ENCODE data around the gene SRSF7.
"Not testable (repeated sequence)": the region's sequence is repeated elsewhere in the genome, so short reads cannot be mapped to it uniquely, and the experiment has no call there.

Gene SRSF7

GRCh38 chr2:38731684-38732221 lies 19.4 kb downstream of the SRSF7 start:
- DNase-seq (ENCODE audit: low read depth), result no peak

- DNase-seq (ENCODE audit: low read depth), result no peak
Observed at GRCh38 chr2:38731090-38731489, 20.1 kb downstream of the SRSF7 start.

- no peak for DNase-seq (ENCODE audit: low read depth)
Observed at GRCh38 chr2:38728694-38729093, 22.5 kb downstream of the SRSF7 start.

GRCh38 chr2:38727661-38728060 lies 23.5 kb downstream of the SRSF7 start:
- no peak for DNase-seq (ENCODE audit: low read depth)

GRCh38 chr2:38723173-38723572 lies 28.0 kb downstream of the SRSF7 start:
- no peak for DNase-seq (ENCODE audit: low read depth)

- DNase-seq (ENCODE audit: low read depth), result no peak
Observed at GRCh38 chr2:38722271-38723061, 28.7 kb downstream of the SRSF7 start.

- no peak for DNase-seq (ENCODE audit: low read depth)
Observed at GRCh38 chr2:38720613-38721241, 30.4 kb downstream of the SRSF7 start.

- DNase-seq (ENCODE audit: low read depth), result no peak
Observed at GRCh38 chr2:38719706-38720105, 31.5 kb downstream of the SRSF7 start.

GRCh38 chr2:38718601-38719000 lies 32.6 kb downstream of the SRSF7 start:
- no peak for DNase-seq (ENCODE audit: low read depth)

GRCh38 chr2:38716185-38716584 lies 35.0 kb downstream of the SRSF7 start:
- no peak for DNase-seq (ENCODE audit: low read depth)

GRCh38 chr2:38714941-38715340 lies 36.2 kb downstream of the SRSF7 start:
- DNase-seq (ENCODE audit: low read depth), result not testable (repeated sequence)

- no peak for DNase-seq (ENCODE audit: low read depth)
Observed at GRCh38 chr2:38713338-38713737, 37.8 kb downstream of the SRSF7 start.

- DNase-seq (ENCODE audit: low read depth), result no peak
Observed at GRCh38 chr2:38712871-38713270, 38.3 kb downstream of the SRSF7 start.

- no peak for DNase-seq (ENCODE audit: low read depth)
Observed at GRCh38 chr2:38712413-38712812, 38.7 kb downstream of the SRSF7 start.

GRCh38 chr2:38711558-38711957 lies 39.6 kb downstream of the SRSF7 start:
- no peak for DNase-seq (ENCODE audit: low read depth)

- DNase-seq (ENCODE audit: low read depth), result no peak
Observed at GRCh38 chr2:38709567-38710194, 41.5 kb downstream of the SRSF7 start.

- DNase-seq (ENCODE audit: low read depth), result no peak
Observed at GRCh38 chr2:38708900-38709566, 42.1 kb downstream of the SRSF7 start.

- DNase-seq (ENCODE audit: low read depth), result not testable (repeated sequence)
Observed at GRCh38 chr2:38708491-38708890, 42.7 kb downstream of the SRSF7 start.

- DNase-seq (ENCODE audit: low read depth), result no peak
Observed at GRCh38 chr2:38706846-38707345, 44.3 kb downstream of the SRSF7 start.

- DNase-seq (ENCODE audit: low read depth), result no peak
Observed at GRCh38 chr2:38704664-38705063, 46.5 kb downstream of the SRSF7 start.

- DNase-seq (ENCODE audit: low read depth), result not testable (repeated sequence)
Observed at GRCh38 chr2:38703336-38703735, 47.8 kb downstream of the SRSF7 start.

GRCh38 chr2:38702413-38702812 lies 48.7 kb downstream of the SRSF7 start:
- DNase-seq (ENCODE audit: low read depth), result no peak
